ENCODE measurements around the gene CDC6.

- TF ChIP-seq CTCF (conservative IDR thresholded peaks at IDR 0.05; ENCODE audit: low read length) (no peak), EZH2phosphoT487 (IDR thresholded peaks at IDR 0.05; ENCODE audit: borderline replicate concordance) (no peak)
These were observed 27.2 kb upstream of the CDC6 start for GRCh38 chr17:40260528-40260927.
